HL-60/S4 (cell line): ENCODE data around the gene LMNB1.
"Not testable (repeated sequence)": the region's sequence is repeated elsewhere in the genome, so short reads cannot be mapped to it uniquely, and the experiment has no call there.

ENCODE experiments used
- in situ Hi-C: fragments of 300-500 bp; cut with MboI; formaldehyde crosslinking; loops from 2 replicates; pipeline ENCODE4 v1.14.3; 2022; ENCODE audit warnings: low sequenced_read_pairs

The LMNB1 gene

DNA sequence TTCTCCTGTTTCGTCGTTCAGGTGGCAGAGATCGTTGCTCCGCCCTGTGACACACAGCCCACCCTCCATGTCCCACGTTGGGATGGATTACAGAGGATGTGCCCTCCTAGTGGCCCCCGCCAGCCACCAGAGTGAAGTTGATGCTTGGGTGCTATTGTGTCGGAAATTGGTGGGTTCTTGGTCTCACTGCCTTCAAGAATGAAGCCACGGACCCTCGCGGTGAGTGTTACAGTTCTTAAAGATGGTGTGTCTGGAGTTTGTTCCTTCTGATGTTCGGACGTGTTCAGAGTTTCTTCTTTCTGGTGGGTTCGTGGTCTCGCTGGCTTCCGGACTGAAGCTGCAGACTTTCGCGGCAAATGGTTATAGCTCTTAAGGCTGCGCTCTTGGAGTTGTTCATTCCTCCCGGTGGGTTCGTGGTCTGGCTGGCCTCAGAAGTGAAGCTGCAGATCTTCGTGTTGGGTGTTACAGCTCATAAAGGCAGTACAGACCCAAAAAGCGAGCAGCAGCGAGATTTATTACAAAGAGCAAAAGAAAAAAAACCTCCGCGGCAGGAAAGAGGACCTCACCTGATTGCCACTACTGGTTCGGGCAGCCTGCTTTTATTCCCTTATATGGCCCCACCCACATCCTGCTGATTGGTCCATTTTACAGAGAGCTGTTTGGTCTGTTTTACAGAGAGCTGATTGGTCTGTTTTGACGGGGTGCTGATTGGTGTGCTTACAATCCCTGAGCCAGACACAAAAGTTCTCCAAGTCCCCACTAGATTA, 76.8 kb downstream of the LMNB1 start:
- in situ Hi-C loops, result not testable (repeated sequence)

DNA sequence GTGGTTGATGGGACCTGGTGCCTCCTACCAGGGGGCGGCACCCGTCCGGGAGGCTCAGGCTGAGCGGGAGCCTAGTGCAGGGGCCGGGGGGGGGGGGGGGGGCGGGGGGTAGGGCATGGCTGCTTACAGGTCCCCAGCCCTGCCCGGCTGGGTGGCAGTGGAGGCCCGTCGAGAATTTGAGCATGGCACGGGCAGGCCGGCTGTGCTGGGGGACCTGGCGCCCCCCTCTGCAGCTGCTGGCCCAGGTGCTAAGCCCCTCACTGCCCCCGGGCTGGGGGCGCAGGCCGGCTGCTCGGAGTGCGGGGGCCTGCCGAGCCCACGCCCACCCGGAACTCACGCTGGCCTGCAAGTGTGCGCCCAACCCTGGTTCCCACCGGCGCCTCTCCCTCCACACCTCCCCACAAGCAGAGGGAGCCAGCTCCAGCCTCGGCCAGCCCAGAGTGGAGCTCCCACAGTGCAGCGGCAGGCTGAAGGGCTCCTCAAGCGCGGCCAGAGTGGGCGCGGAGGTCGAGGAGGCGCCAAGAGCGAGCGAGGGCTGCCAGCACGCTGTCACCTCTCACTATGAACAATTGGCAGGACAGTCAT, 77.7 kb downstream of the LMNB1 start:
- in situ Hi-C loops, result no loop called here

DNA sequence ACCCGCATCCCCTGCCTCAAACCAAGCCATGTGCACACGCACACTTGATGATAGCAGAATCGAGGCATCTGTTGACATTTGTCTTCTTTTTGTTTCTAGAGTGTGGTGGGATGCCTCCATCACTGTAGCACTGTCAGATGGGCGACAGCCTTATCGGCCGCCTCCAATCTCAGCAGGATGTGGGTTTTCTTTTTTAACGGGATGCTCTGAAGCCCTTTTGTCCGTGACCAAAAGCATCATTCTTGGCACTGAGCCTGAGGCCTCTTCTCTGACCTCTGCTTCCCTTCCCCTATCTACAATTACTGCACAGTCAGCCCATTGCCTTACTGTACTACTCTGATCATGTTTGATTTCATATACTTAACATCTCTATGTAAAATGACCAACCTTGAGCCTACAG, 78.3 kb downstream of the LMNB1 start:
- in situ Hi-C loops, result no loop called here

DNA sequence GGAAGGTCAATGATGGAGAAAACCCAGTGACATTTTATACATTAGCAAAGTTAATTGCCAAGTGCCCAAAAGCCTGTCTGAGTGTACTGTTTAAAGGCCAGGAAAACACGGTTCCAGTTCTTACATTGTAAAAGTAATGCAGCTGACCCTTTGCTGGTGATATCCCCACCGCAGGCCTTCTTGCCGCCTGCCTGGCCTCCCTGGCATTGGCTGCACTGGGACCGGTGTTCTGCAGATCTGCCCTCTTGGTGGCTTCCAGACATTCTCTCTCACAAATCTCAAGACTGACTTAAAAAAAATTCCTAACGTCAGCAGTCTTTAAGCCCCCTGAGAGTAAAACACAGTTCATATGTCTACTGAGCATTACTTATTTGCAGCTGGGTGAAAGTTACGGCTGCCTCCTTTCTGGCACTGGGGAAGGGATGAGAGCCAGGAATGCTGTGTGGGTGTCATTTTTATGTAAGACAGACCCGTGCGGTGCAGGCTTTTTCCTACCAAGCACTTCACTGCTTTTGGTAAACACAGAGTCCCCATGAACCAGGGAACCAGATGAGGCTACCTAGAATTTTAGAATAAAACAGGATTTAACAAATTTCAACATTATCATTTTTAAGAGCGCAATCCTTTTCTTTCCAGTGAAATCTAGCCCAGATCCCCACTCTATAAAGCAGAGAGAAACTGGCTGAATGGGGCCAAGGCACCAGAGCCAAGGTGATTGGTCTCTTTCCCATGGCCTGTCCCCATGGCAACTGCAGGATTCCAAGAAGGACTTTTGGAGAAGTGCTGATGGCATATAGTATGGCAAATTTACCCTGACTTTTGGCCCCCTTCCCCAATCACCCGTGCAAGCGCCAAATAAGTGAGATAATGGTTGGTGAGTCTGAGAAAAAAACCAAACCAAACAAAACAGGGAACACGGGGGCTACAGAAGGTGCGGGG, 80.8 kb downstream of the LMNB1 start:
- in situ Hi-C loops, result no loop called here

DNA sequence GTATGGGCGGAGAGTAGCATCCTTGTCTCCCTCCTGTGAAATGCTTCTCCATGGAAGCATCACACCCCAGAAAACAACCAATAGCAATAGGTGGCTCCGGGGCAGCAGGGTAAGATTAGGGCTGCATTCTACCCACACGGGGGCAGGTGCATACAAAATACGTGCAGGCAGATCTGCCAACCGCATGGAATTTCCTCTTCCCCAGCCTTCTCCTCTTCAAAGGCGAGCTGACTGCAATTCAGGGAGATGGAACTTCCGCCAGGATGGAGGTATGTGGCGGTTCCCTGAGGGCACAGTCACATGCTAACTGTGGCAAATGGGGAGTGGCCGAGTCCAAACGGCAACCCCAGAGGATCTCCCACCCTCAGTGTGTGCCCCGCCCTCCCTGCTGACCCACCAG, 81.5 kb downstream of the LMNB1 start:
- in situ Hi-C loops, result no loop called here

DNA sequence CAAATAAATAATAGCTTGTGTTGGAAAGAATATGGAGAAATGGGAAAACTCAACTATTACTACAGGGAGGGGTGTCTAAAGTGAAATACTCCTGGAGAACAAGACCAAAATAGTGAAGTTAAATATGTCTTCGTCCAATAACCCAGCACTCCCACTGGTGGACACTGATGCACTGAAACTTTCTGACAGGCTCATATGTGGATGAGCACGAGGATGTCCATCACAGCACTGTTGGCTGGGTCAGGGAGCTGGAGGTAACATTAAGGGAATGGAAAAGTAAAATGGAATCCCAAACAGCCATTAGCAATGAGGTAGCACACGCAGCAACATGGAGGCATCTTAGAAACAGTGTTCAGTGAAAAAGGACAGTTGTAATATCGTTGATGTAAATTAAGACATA, 86.5 kb downstream of the LMNB1 start:
- in situ Hi-C loops, result no loop called here

DNA sequence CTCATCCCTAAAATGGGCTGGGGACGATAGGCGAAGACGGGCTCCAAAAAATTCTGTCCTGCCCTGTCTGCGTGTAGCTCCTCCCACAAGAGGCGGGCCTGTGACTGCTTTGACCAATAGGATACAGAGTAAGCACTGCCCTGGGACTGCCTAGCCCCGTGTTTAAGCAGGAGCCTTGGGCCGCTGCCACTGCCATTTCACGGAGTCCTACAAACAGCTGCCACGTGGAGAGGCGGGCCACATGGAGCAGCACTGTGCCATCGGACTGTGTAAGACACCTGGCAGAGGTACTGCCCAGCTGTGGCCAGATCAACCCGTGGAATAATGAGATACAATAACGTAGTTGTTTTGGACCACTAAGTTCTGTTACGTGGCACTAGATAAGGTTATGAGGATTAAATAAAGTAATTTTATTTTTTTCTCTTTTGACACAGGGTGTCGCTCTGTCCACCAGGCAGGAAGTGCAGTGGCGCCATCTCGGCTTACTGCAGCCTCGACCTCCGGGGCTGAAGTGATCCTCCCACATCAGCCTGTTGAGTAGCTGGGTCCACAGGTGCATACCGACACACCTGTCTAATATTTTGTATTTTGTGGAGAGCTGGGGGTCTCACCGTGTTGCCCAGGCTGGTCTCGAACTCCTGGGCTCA, 87.2 kb downstream of the LMNB1 start:
- in situ Hi-C loops, result no loop called here

DNA sequence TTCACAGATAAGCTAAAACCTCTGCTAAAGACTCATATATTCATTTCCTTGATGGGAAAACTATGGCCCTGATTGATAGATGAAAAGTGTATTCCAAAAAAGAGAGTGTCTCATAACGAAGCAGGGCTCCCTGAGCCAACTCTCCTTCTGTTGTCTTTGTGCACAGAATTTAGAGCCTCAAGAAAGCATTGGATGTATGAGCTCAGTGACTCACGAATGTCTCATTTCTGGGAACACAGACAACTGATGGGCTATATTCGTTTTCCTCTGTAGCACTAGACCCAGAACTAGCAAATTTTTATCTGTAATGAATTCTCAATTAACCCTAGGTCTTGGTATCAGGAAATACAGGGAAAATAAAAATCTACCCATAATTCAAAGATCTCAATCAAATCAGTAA, 88.4 kb downstream of the LMNB1 start:
- in situ Hi-C loops, result no loop called here

DNA sequence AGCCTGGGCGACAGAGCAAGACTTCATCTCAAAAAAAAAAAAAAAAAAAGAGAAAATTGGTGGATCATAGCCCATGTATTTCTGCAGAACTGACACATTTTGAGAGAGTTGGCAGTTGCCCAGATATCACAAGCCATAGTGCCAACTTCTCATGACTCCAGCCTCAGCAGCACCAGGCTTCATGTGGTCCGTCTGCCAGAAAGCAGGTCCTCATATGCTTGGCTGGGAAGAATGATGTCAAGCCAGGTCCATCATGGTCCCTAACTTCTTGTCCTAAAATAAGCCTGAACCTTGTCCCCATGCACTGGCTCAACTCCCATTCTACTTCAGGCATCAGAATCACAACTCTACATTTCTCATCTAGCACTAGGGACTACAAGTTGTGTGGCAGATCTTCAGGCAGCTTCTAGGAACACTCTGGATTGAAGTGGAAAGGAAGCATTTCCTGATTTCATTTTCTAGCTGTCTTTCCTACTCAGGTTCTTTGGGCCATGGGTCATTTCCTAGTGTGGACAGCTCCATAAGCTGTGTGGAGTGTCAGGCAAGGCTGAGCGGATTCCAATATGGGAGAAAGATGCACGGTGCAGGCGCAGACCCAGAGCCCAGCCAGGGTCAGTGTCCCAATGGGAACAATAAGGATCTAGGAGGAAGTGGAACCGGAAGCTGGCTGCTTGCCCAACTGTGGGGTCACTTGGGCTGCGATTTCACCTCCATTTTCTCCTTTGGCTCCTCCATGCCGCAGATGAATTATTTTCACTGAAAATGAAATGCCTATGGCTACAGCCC, 90.1 kb downstream of the LMNB1 start:
- in situ Hi-C loops, result no loop called here

DNA sequence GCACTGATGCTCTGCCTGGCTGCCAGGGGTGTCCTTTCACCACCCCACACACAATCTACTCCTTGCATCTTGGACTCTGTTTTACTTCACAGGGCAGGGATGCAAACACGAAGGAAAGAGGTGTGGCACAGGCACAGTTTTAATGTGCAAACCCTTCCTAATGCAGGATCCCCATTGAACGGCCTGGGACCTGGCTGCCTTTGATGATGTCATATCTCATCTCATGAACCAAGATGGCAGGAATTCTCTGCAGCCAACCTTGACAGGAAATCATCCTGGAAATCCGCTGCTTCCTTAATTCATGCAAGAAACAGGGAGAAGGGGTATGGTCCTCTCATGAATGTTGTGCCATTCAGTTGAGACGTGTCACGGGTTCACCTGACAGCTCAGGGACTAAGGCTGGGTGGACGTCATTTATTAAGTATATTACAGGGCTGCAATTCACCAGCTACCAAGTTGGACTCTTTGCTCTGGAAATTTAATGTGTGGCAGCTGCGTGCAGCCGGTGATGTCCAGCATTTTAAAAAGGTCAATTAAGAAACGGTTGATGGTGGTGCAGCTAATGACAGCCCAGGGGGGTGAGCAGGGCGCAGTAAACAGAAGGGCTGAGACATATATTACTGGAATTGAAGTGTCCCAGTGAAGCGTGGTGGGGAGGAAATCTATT, 91.5 kb downstream of the LMNB1 start:
- in situ Hi-C loops, result no loop called here

DNA sequence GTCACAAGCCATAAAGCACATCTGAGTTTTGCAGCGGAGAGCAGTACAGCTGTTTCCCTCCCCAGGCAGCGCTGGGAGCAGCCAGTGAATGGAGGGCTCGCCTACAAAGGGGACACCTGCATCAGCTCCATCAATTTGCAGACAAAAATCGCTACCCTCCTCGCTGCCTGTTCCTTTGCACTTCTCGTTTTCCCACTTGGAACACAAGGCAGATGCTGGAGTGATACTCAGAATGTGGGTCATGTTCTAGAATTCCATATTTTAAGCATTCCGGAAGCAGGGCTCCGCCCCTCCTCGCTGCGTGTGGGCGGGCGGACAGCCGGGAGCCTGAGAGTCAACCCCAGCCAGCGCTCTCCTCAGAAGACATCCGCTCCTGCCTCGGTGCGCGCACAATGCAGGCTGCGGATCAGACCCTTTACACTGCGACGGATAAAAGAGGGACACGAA, 92.1 kb downstream of the LMNB1 start:
- in situ Hi-C loops, result no loop called here

DNA sequence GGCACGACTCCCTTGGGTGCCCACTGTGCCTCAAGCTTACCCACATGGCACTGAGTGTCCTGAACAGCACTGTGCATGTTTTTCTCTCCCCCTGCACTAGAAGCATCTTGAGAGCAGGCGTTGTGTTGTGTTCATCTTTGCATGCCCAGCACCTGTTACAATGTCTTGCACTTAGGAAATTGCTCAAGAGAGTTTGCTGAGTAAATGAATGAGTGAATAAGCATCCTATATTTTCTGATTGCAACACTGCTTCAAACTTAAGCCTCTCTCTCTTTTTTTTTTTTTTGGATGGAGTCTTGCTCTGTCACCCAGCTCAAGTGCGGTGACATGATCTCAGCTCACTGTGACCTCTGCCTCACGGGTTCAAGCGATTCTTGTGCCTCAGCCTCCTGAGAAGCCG, 94.5 kb downstream of the LMNB1 start:
- in situ Hi-C loops, result no loop called here

DNA sequence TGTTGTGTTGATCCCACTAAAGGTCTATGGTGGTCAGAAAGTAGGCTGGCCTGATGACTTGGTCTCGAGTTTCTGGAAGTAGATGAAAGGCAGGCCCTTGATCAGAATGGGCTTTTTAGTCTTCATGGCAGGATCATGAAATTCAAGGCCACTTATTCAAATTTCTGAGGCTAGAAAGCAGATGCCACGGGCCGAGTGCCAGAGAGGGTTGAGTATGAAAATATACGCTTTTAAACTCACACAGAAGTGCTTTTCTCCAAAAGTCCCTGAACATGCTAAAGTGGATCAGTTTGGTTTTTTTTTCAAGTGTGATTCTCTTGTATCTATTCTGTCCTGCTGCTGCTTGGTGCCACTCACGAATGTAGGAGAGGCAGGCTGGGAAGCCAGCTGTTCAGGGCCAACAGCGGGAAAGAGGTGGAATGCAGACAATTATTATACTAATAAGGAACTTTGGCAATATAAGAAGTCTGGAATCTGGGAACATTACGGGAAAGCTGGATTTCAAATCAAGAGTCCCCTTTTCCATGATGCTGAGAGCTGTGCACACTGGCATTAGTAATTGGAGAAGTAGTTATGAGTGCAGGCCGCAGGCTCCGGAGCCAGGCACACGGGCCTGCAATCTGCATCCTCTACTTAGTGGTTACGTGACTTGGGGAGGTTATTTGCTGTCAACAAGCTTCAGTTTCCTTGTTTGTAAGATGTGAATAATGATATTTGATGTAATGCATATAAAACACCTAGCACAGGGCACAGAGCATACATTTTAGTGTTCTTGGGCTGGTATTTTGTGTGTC, 95.8 kb downstream of the LMNB1 start:
- in situ Hi-C loops, result no loop called here

DNA sequence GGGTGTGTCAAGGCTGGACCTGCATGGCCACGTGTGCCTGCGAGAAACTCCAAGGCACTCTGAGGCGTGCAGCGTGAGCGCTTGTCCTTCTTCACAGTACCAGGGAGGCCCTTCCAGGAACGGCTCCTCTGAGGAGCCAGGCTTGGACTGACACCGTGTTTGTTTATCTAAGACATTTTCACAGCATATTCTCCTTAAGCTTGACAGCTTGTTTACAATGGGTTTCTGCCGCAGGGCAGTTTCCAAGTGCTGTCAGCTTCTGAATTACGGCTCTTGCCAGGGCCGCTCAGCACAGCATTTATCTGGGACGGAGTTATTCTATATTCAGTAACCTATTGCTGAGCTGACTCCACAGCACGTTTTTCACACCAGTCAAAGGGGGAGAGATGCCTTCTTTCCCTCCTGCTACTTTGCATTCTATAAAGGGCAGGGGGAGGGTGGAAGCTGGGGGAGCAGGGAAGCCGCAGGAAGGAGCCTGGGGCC, 98.4 kb downstream of the LMNB1 start:
- in situ Hi-C loops, result no loop called here

DNA sequence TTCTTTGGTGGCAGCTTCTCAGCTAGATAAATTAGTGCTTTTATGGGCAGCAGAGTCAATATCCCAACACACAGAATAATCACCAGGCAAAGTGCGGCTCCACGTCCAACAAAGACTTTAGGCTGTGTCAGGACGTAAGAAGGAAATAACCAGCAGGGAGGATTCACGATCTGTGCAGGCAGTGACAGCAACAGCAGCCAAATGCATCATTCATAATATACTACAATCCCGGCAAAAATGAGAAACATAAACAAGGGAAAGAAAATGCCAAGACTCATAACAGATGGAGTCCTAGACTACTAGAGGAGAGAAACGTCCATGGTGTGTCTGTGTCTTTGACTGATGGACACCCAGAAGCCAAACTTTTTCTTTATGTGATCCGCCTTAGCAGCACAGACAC, 100.7 kb downstream of the LMNB1 start:
- in situ Hi-C loops, result no loop called here

DNA sequence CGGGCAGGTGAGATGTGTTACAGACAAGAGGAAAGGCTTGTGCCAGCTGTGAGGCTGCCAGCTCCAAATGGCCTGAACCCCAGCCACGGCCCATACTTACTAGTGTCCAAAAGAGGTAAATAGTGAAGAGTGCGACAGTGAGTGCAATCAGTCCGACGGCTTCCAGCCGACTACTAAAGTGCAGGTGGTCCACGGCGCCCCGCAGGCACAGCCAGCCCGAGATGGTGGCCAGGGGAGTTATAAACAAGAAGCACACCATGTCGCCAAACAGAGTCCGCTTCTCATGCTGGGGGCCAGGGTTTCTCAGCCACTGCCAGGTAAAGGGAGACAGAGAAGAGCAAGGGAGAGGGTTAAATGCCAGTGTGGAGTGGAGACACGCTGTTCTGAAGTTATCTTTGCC, 101.1 kb downstream of the LMNB1 start:
- in situ Hi-C loops, result no loop called here

DNA sequence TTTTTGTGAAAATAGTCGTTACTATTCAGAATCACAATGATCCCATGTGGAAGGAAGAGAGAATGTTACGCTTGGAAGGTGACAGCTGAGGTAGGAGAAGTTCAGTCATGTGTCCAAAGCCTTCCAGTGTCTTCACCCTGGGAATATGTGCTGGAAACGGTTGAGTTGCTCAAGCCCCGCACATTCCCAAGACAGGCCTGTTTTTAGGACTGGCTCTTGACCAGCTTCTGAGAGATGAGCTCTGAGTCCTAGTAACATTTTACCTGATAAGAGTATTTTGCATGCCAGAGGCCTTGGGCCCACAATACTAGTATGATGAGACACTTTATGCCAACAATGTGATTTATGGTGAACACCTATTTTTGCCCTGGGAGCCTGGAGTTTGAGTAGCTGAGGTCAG, 101.7 kb downstream of the LMNB1 start:
- in situ Hi-C loops, result no loop called here

DNA sequence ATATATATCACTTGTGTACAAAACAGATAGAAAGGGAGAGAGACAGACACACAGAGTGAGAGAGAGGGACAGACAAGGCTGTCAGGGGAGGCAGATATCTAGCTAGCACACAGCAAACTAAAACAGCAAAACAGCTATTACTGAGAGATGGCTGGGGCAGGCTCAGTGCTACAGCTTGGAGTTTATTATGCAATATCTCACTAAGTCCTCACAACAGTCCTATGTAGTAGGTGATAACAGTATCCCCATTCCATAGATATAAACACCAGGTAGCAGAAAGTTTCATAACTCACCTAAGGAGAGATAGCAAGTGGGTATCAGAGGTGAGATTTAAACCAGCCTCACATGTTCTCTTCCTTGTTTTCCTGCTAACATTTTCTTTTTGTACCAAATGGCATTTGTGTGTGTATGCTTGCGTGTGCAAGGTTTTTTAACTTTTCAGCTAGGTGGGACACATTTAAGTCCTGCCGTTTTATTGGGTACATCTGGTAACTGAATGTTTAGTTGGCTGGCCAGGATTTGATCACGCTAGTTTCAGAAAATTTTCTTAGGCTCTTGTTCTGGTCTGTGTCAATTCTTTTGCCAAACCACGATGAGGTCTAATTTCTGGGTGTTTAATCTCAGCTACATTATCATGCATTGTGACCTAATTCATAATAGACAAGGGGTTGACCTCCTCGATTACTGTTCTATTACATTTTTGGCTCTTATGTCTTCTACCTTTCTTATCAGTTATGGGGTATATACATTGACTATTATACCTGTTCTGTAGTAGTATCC, 105.1 kb downstream of the LMNB1 start:
- in situ Hi-C loops, result no loop called here
